Measurements from ENCODE around the gene HDGF. TPM values are rescaled to one million over a fixed set of nuclear protein-coding genes. Genes with fewer than 3 reads are reported as not detected.
A peak's percentile ranks its signal among the peaks of the same experiment; 100 is the strongest.

The HDGF gene
- total RNA-seq, 2 experiments from 2014 or later: 357 to 365 TPM

DNA sequence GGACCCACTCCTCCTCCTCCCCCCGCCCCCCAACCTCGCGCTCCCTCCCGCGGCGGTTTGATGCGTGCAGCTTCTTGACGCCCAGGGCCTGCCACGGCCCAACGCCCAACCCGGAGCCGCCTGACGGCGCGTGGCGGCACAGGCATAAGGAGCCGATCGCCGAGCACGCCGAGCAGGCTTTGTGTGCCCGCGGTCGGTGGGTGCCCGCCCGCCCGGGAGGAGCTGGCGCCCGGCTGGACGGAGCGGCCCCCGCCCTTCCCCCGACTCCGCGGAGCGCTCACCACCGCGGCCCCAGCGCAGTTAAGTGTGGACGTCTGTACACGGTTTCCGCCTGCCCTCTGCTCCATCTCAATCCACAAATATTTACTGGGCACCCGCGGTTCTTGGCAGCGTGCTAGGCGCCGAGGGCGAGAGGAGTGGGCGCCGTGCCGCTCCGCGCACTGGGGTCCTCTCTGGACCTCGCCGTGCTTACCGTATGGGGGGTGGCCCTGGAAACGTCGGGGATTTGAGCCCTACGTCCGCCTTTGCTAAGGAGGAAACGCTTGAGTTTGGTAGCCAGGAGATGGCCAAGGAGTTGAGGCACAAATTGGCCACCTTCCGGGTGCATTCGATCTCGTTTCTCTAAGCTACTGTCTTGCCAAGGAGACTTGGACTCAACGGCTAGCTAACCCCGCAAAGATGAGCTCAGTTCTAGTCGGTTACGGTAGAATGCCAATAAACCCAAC, 444 bp upstream of the HDGF start:
- peak overlapping the region; percentile 93 for H3K27ac Mint-ChIP-seq
- peaks cover 34% of the 10 kb centered on the region for H3K36me3 Mint-ChIP-seq
- peak; percentile 99 for DNase-seq
- peaks cover 28% of the 10 kb centered on the region for H3K4me1 Mint-ChIP-seq (ENCODE audit: low read depth)
- CTCF ChIA-PET: interaction anchor here (0.7 to 4.1 kb wide), 9 partner anchors 9 to 127 kb away, joined by 3 to 75 read pairs (median 5); partner anchors contain the start of genes ISG20L2, METTL25B, MRPL24 and PRCC
- intact Hi-C loops (cut with micrococcal nuclease): loop anchor here (1.0 to 2.0 kb wide), 4 partner anchors 11 to 65 kb away; partner anchors contain the start of genes ISG20L2, METTL25B, MRPL24 and PRCC
- peak overlapping the region; percentile 93 for H3K4me3 Mint-ChIP-seq
- H3K27me3 Mint-ChIP-seq: no peaks in the 10 kb centered on the region
- POLR2A ChIA-PET: interaction anchor here (0.6 to 3.9 kb wide), 7 partner anchors 11 to 147 kb away, joined by 4 to 48 read pairs (median 6); partner anchors contain the start of genes ISG20L2, METTL25B, MRPL24 and PRCC
- H3K9me3 Mint-ChIP-seq: no peaks in the 10 kb centered on the region

DNA sequence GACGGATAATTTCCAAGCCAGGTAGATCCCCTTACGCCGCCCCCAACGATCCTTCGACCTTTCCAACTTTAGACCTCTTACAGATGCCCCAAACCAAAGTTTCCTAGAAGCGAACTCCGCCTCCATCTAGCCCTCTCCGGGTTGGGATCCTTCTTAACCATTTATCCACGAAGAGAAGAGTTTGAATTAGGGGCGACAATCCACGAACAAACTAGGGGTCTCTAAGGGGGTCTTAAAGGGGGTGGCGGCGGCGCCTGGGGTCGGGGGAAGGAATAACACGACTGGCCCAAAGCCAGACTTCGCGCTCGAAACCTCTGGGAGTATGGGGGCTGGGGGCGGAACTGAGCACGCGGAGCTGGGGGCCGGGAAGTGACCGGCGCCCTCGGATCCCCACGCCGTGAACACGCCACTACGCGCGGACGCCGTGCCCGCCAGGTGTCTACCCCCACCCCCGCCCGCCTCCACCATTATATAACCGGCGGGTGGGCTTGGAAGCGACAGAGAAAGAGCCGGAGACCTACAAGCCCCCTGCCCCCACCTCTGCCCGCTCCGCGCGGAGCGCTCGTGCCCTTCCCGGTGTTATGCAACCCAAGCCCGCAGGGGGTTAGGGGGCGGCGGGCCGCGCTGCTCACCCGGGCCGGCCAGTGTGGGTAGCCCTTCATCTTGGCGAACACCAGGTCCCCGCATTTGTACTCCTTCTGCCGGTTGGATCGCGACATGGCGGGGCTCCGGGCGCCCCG, 594 bp downstream of the HDGF start:
- Mint-ChIP-seq H3K4me1 (ENCODE audit: low read depth) (peaks cover 37% of the 10 kb centered on the region), H3K27me3 (no peaks in the 10 kb centered on the region), H3K27ac (peak overlapping the region; percentile 94), H3K9me3 (no peaks in the 10 kb centered on the region), H3K4me3 (peak overlapping the region; percentile 93), H3K36me3 (peaks cover 38% of the 10 kb centered on the region)
- CTCF ChIA-PET: interaction anchor here (0.7 to 4.1 kb wide), 6 partner anchors 8 to 126 kb away, joined by 3 to 75 read pairs (median 7); partner anchors contain the start of genes ISG20L2, METTL25B and MRPL24
- DNase-seq: peak; percentile 57
- intact Hi-C loops (cut with micrococcal nuclease): loop anchor here (1.0 to 2.0 kb wide), 4 partner anchors 10 to 66 kb away; partner anchors contain the start of genes ISG20L2, METTL25B, MRPL24 and PRCC
- POLR2A ChIA-PET: interaction anchor here (1.0 to 3.9 kb wide), 7 partner anchors 10 to 65 kb away, joined by 4 to 48 read pairs (median 6); partner anchors contain the start of genes ISG20L2, METTL25B, MRPL24 and PRCC

DNA sequence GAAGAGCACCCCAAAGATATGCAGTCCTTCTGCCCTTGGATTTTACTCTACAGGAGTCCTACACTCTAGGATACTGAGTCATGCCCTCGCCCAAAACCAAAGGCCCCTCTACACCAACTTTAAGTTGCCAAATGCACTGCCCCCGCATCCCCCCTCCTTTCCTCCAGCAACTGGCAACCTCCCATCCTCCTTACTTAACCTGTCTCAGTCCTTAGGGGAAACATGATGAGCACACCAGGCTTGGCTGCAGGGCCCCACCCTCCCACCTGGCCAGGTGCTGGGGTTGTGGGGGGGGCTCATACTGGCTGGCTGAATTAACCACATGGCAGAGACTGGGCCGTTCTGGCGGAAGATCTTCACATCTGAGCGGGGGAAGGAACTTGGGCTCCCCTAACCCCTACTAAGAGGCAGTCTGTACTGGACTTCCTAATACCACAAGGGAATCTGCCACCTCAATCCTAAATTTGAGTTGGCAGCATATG, 1.2 kb downstream of the HDGF start:
- H3K27me3 Mint-ChIP-seq: no peaks in the 10 kb centered on the region
- ChIA-PET POLR2A (interaction anchor here (1.0 to 3.9 kb wide), 5 partner anchors 9 to 22 kb away, joined by 3 to 48 read pairs (median 11); partner anchors contain the start of genes ISG20L2, METTL25B and MRPL24), CTCF (interaction anchor here (1.4 to 4.1 kb wide), 2 partner anchors 23 to 61 kb away, joined by 3 to 75 read pairs; partner anchors contain the start of genes ISG20L2 and METTL25B)
- H3K27ac Mint-ChIP-seq: peak overlapping the region; percentile 94
- H3K36me3 Mint-ChIP-seq: peaks cover 44% of the 10 kb centered on the region
- H3K4me3 Mint-ChIP-seq: peak overlapping the region; percentile 93
- H3K4me1 Mint-ChIP-seq (ENCODE audit: low read depth): peaks cover 44% of the 10 kb centered on the region
- H3K9me3 Mint-ChIP-seq: no peaks in the 10 kb centered on the region
- intact Hi-C loops (cut with micrococcal nuclease): loop anchor here (2.0 kb wide), 1 partner anchor 67 kb away; the partner anchor contains the start of gene SH2D2A
- peak; percentile 73 for DNase-seq

DNA sequence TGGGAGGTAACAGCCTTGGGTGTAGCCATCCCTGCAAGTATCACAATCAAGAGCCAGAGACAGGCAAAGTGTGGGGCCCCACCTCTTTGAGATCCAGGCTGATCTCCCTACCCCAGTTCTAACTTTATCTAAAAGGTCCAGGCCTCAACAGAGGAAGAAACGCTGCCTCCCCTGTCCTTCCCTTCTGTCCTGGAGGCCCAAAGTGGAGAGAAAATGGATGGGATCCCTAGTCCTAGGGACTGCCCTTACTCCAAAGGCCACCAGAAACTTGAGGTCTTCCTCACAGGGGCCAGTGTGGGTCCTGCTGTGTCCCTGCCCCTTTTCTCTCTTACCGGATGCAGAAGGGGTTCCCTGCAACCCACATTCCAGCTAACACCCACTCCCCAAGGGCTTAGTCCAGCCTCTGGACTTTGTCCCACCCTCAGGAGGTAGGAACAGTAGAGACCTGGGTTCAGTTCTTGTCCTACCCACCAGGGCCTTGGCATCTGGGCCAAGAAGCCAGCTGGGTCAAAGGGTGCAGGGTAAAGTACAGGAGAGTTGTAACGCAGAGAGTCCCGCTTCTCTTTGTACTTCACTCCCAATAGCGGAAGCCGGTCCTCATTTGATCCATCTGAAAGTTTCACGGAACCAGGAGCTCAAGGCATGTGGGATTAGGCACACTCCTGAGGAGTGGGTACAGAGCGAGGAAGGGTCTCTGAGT, 1.9 kb downstream of the HDGF start:
- peaks cover 48% of the 10 kb centered on the region for H3K4me1 Mint-ChIP-seq (ENCODE audit: low read depth)

DNA sequence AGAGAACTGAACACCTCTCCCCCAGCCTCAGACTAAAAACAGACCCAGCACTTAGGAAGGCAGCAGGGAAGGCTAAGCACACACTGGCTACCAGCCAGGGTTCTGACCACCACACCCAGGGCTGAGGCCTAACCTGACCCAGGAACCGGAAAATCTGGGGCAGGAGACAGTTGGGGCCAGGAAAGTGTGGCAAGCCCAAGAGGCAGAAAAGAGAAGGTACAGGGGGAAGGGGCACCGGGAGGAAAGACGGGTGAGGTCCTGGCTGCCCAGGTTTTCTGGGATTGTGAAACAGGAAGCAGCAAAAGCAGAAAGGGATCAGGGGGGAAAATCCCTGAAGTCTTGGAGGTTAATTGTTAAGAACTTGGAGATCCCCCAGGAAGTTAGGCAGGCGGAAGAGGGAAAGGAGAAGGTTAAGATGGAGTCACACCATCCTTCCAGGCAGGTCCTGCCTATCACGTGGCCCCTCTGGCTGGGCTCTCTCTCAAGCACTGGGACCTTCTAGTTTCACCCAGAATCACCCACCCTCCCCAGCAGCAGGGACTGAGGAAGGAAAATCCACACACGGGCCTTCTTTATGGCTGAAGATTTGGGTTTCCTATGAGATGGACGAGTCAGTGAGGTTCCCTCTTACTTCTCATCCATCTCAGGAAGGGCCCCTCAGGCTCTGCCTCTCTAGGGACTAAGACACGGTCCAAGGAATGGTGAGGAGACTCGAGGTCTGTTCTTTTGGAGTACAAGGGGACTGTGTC, 2.6 kb downstream of the HDGF start:
- ChIA-PET CTCF (interaction anchor here (4.1 kb wide), 1 partner anchor 22 kb away, joined by 75 read pairs; the partner anchor contains the start of genes ISG20L2 and METTL25B), POLR2A (interaction anchor here (1.1 to 3.9 kb wide), 2 partner anchors 20 to 21 kb away, joined by 3 to 36 read pairs; partner anchors contain the start of genes ISG20L2 and METTL25B)
- intact Hi-C loops (cut with micrococcal nuclease): no loop called here
- Mint-ChIP-seq H3K27me3 (no peaks in the 10 kb centered on the region), H3K27ac (peak overlapping the region; percentile 94), H3K36me3 (peaks cover 54% of the 10 kb centered on the region), H3K4me1 (ENCODE audit: low read depth) (peaks cover 53% of the 10 kb centered on the region), H3K4me3 (peak overlapping the region; percentile 93), H3K9me3 (no peaks in the 10 kb centered on the region)
- DNase-seq: peak; percentile 49

More for the DNA sequence above, 1.9 kb downstream of the HDGF start:
- peaks cover 50% of the 10 kb centered on the region for H3K36me3 Mint-ChIP-seq
- intact Hi-C loops (cut with micrococcal nuclease): loop anchor here (2.0 kb wide), 1 partner anchor 67 kb away; the partner anchor contains the start of gene SH2D2A
- H3K4me3 Mint-ChIP-seq: peak overlapping the region; percentile 93
- POLR2A ChIA-PET: interaction anchor here (1.1 to 3.9 kb wide), 3 partner anchors 8 to 21 kb away, joined by 3 to 36 read pairs (median 11); partner anchors contain the start of genes ISG20L2, METTL25B and MRPL24
- peak; percentile 26 for DNase-seq
- CTCF ChIA-PET: interaction anchor here (4.1 kb wide), 1 partner anchor 22 kb away, joined by 75 read pairs; the partner anchor contains the start of genes ISG20L2 and METTL25B
- peak overlapping the region; percentile 94 for H3K27ac Mint-ChIP-seq
- no peaks in the 10 kb centered on the region for H3K9me3 Mint-ChIP-seq
- no peaks in the 10 kb centered on the region for H3K27me3 Mint-ChIP-seq

DNA sequence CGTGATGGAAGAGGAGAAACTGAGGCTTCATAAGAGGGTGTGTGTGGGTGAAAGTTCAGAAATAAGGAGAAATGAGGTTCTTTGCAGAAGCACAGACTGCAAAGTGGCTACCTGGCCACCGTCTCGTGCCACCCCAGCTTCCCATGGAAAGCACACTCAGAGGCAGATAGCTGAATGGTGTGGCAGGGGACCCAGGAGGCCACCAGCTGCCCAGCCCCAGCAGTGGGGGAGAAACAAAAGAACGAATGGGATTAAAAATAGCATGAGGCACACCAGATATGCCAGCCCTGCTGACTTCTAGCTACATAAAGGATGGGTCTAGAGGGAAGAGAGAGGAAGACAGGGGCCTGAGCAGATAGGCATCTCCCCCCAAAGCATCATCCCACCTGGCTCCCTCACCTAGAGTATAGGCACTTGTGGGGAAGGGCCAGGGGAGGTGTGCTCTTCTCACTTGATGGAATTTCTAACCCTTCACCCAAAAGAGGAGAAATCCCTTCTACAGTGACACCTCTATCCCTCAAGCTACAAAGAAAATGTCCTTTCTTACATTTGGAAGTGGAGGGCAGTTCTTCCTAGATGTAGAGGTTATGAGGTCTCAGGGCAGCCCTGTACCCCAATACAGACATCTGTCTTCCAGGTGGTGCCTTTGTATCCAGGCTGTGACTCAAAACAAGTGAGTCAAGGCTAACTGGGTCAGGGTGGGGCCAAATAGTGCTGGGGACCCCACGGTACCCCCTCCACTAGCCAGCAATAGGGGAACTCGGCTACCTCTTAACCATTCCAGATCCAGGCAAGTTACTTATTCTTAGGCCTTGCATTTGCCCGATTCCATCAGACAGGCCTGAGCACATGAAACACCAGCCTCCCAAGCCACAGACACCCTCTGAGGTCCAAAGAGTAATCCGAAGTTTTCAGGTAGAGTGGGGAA, 3.5 kb downstream of the HDGF start:
- CTCF ChIA-PET: interaction anchor here (1.7 kb wide), 1 partner anchor 22 kb away, joined by 17 read pairs; no protein-coding TSS in a partner anchor
- intact Hi-C loops (cut with micrococcal nuclease): no loop called here
- Mint-ChIP-seq H3K4me3 (peak overlapping the region; percentile 93), H3K27ac (peak overlapping the region; percentile 94), H3K36me3 (peaks cover 61% of the 10 kb centered on the region), H3K27me3 (no peaks in the 10 kb centered on the region), H3K4me1 (ENCODE audit: low read depth) (peaks cover 56% of the 10 kb centered on the region), H3K9me3 (no peaks in the 10 kb centered on the region)
- DNase-seq: peak; percentile 15
- POLR2A ChIA-PET: interaction anchor here (0.6 to 1.0 kb wide), 3 partner anchors 20 to 243 kb away, joined by 3 to 6 read pairs (median 3); partner anchors contain the start of genes ISG20L2 and METTL25B

DNA sequence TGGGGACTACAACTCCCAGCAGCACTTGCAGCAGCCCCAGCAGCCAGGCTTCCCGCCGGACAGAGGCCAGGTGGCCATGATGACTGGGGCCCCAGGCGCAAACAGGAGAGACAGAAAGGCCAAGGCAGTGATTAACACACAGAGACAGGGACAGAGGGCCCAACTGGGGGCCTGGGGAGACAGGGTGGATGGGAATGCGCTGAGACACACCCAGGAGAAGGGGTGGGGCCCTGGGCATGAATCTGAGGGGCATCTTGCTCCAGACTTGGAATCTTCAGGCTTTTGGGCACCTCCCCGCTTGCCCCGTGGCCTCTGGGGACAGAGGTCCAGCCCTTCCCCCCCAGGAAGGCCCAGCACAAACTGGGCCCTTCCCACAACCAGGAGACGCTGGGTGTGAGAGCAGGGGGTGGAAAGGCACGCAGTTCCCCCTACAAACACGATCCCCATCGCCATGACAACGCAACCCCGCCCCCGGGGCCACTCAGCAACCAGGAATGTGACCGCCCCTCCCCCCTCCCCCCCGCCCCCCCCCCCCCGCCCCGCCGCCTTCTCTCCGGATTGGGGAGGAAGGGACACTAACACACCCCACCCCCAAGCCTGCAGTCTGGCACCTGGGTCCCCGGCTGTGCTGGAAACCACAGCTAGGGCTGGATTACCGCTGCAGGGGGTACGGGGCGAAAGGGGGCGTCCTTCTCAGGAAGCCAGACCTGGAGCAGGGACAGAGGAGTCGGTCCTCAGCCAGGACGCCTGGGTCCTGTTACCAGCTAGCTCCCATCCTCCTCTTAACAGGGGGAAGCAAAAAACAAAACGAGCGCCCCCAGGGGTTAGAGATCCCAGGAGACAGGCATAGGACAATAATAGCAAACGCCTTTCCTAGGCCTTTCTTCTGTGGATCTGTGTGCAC, 4.5 kb downstream of the HDGF start:
- Mint-ChIP-seq H3K4me1 (ENCODE audit: low read depth) (peaks cover 63% of the 10 kb centered on the region), H3K27me3 (no peaks in the 10 kb centered on the region), H3K27ac (peak overlapping the region; percentile 94), H3K4me3 (peak overlapping the region; percentile 93), H3K36me3 (peaks cover 66% of the 10 kb centered on the region), H3K9me3 (no peaks in the 10 kb centered on the region)
- peak; percentile 76 for DNase-seq
- POLR2A ChIA-PET: interaction anchor here (0.7 to 1.0 kb wide), 2 partner anchors 19 to 242 kb away, joined by 3 to 6 read pairs; partner anchors contain the start of genes ISG20L2 and METTL25B
- CTCF ChIA-PET: interaction anchor here (1.1 to 2.3 kb wide), 3 partner anchors 21 to 113 kb away, joined by 3 to 17 read pairs (median 16); no protein-coding TSS in a partner anchor
- intact Hi-C loops (cut with micrococcal nuclease): no loop called here

DNA sequence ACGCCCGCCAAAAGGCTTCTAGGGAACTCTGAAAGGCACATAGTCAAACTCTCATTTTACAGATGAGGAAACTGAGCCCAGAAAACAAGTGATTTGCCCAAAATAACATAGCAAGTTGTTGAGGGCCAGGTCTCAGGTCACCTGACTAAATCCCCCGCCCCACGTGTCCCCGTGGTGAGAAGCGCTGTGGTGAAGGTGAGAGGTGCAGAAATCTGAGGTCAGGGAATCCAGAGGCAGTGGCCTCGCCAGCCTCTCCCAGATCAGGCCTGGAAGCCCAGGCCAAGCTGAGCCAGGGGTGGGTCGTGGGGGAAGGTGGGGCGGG, 5.1 kb downstream of the HDGF start:
- H3K4me3 Mint-ChIP-seq: peak overlapping the region; percentile 30
- H3K36me3 Mint-ChIP-seq: peaks cover 70% of the 10 kb centered on the region
- ChIA-PET CTCF (interaction anchor here (1.1 to 2.3 kb wide), 2 partner anchors 20 to 113 kb away, joined by 3 to 16 read pairs; no protein-coding TSS in a partner anchor), POLR2A (no interaction called here)
- peaks cover 68% of the 10 kb centered on the region for H3K4me1 Mint-ChIP-seq (ENCODE audit: low read depth)
- no peak for DNase-seq
- peak overlapping the region; percentile 94 for H3K27ac Mint-ChIP-seq
- H3K27me3 Mint-ChIP-seq: no peaks in the 10 kb centered on the region
- no peaks in the 10 kb centered on the region for H3K9me3 Mint-ChIP-seq
- intact Hi-C loops (cut with micrococcal nuclease): no loop called here

DNA sequence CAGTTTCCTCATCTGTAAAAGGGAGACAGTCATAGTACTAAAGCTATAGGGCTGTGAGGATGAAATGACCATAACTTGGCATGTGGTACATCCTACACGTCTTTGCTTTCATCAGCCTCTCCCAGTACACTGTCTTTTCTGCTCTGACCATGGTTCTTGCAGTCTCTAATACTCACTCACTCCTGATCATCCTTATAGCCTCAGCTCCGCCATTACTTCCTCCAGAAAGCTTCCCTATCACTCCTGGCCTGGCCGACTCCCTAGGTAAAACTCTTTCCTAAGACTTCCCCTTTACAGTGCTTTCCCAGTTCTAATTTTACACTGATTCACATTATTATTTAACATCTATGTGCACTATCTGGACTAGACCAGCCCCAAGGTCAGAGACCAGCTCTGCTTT, 5.6 kb downstream of the HDGF start:
- Mint-ChIP-seq H3K36me3 (peaks cover 73% of the 10 kb centered on the region), H3K4me1 (ENCODE audit: low read depth) (peaks cover 70% of the 10 kb centered on the region), H3K4me3 (peak overlapping the region; percentile 30), H3K27me3 (no peaks in the 10 kb centered on the region), H3K27ac (peak overlapping the region; percentile 94), H3K9me3 (no peaks in the 10 kb centered on the region)
- DNase-seq: no peak
- POLR2A ChIA-PET: no interaction called here
- intact Hi-C loops (cut with micrococcal nuclease): no loop called here
- CTCF ChIA-PET: interaction anchor here (1.1 to 2.3 kb wide), 2 partner anchors 20 to 114 kb away, joined by 3 to 16 read pairs; no protein-coding TSS in a partner anchor

All from activated CD4-positive, alpha-beta memory T cell treated with anti-CD3 and anti-CD28 coated beads for 36 hours (primary cell).